IMR-90 (cell line): ENCODE measurements around the gene CEP57L1. TPM values are rescaled to one million over a fixed set of nuclear protein-coding genes. Genes with fewer than 3 reads are reported as not detected.

Experiments
- ATAC-seq: fragments of 200-7000 bp; cut with Tn5 transposase; 2 replicates; pipeline ENCODE4 v1.9.1; 2020; ENCODE audit warnings: low read depth, mild to moderate bottlenecking, moderate library complexity
- BruUV-seq: library from RNA; stranded (reverse); fragments of 400-500 nt; replicated peaks from 2 replicates; lab custom pipeline; 2021; lab: Mats Ljungman, UMichigan
- CTCF ChIA-PET: fragments of 300-600 bp; formaldehyde crosslinking; extraction: SDS; loops from one replicate; lab custom pipeline; 2021; ENCODE audit warnings: antibody characterized with exemption; lab: Yijun Ruan, JAX
- POLR2A ChIA-PET: fragments of 300-600 bp; sonication (Branson Sonifier 250); formaldehyde crosslinking; loops from one replicate; lab custom pipeline; 2022; ENCODE audit warnings: antibody characterized with exemption; ENCODE audit not compliant: unreplicated experiment; lab: Charles Lee
- DNase-seq: peaks from one replicate; pipeline ENCODE4 v3.0.0; 2013
- H2AFZ ChIP-seq: replicated peaks from 2 replicates; pipeline ENCODE3; 2013; ENCODE audit warnings: low read length, mild to moderate bottlenecking; ENCODE audit not compliant: poor library complexity
- H2AK5ac ChIP-seq: 2 replicates; pipeline ENCODE4 v1.6.1; 2013; ENCODE audit warnings: low read depth, low read length, inconsistent platforms
- H2AK9ac ChIP-seq: replicated peaks from 2 replicates; pipeline ENCODE3; 2013; ENCODE audit warnings: mild to moderate bottlenecking, low read depth, low read length, moderate library complexity; ENCODE audit not compliant: poor library complexity
- H2BK120ac ChIP-seq: 2 replicates; pipeline ENCODE4 v1.6.1; 2013; ENCODE audit warnings: low read depth, low read length, inconsistent platforms
- H2BK15ac ChIP-seq: 3 replicates; pipeline ENCODE4 v1.6.1; 2013; ENCODE audit warnings: low read depth, low read length, inconsistent platforms
- H2BK20ac ChIP-seq: 2 replicates; pipeline ENCODE4 v1.6.1; 2013; ENCODE audit warnings: low read depth, mild to moderate bottlenecking, inconsistent platforms, low read length, moderate library complexity
- H2BK5ac ChIP-seq: 2 replicates; pipeline ENCODE4 v1.6.1; 2013; ENCODE audit warnings: mild to moderate bottlenecking, low read depth, low read length, inconsistent platforms; ENCODE audit not compliant: poor library complexity, severe bottlenecking
- H3K14ac ChIP-seq: replicated peaks from 2 replicates; pipeline ENCODE4 v1.6.1; 2013; ENCODE audit warnings: low read depth, low read length, inconsistent platforms
- H3K18ac ChIP-seq: 2 replicates; pipeline ENCODE4 v1.6.1; 2013; ENCODE audit warnings: low read depth, low read length, control low read depth
- H3K23ac ChIP-seq: 2 replicates; pipeline ENCODE4 v1.6.1; 2013; ENCODE audit warnings: low read depth, low read length, inconsistent platforms
- H3K27ac ChIP-seq: 2 replicates; pipeline ENCODE4 v1.5.1; 2013; ENCODE audit warnings: mild to moderate bottlenecking, control low read depth, low read length; ENCODE audit not compliant: insufficient read depth
- H3K27me3 ChIP-seq: 2 replicates; pipeline ENCODE4 v1.6.1; 2013; ENCODE audit warnings: low read length; ENCODE audit not compliant: control insufficient read depth, insufficient read depth
- H3K36me3 ChIP-seq: 2 replicates; pipeline ENCODE4 v1.6.1; 2013; ENCODE audit warnings: low read length, mixed read lengths; ENCODE audit not compliant: control insufficient read depth, insufficient read depth
- H3K4ac ChIP-seq: 2 replicates; pipeline ENCODE4 v1.6.1; 2013; ENCODE audit warnings: low read depth, low read length, inconsistent platforms
- H3K4me1 ChIP-seq: 2 replicates; pipeline ENCODE4 v1.6.1; 2013; ENCODE audit warnings: low read length, mixed read lengths; ENCODE audit not compliant: control insufficient read depth, insufficient read depth
- H3K4me2 ChIP-seq: 2 replicates; pipeline ENCODE4 v1.6.1; 2013; ENCODE audit warnings: low read depth, mild to moderate bottlenecking, control low read depth, low read length, moderate library complexity
- H3K4me3 ChIP-seq: 2 replicates; pipeline ENCODE4 v1.5.1; 2013; ENCODE audit warnings: low read depth, mild to moderate bottlenecking, control low read depth, low read length, moderate library complexity; ENCODE audit not compliant: insufficient read depth
- H3K56ac ChIP-seq: 2 replicates; pipeline ENCODE4 v1.6.1; 2013; ENCODE audit warnings: low read length, inconsistent platforms; ENCODE audit not compliant: insufficient read depth; ENCODE audit errors: extremely low read depth
- H3K79me1 ChIP-seq, 2 experiments: 2 replicates each; pipeline ENCODE4 v1.6.1; 2013; ENCODE audit warnings: low read length in 2 of 2, inconsistent platforms in 1 of 2, low read depth in 1 of 2
- H3K9ac ChIP-seq: 2 replicates; pipeline ENCODE4 v1.6.1; 2013; ENCODE audit warnings: low read depth, low read length, control low read depth
- H3K9me1 ChIP-seq: 2 replicates; pipeline ENCODE4 v1.6.1; 2013; ENCODE audit warnings: low read length, inconsistent platforms; ENCODE audit not compliant: insufficient read depth
- H3K9me3 ChIP-seq: 2 replicates; pipeline ENCODE4 v1.6.1; 2013; ENCODE audit warnings: low read length; ENCODE audit not compliant: control insufficient read depth, insufficient read depth
- H4K20me1 ChIP-seq: 2 replicates; pipeline ENCODE4 v1.6.1; 2013; ENCODE audit warnings: low read length, inconsistent platforms; ENCODE audit not compliant: insufficient read depth
- H4K5ac ChIP-seq: 2 replicates; pipeline ENCODE4 v1.6.1; 2013; ENCODE audit warnings: mild to moderate bottlenecking, low read depth, low read length, control low read depth
- H4K8ac ChIP-seq, 2 experiments: 2 replicates each; pipeline ENCODE4 v1.6.1; 2013; ENCODE audit warnings: low read depth in 2 of 2, low read length in 2 of 2, control low read depth in 1 of 2, inconsistent platforms in 1 of 2
- H4K91ac ChIP-seq: 2 replicates; pipeline ENCODE4 v1.6.1; 2013; ENCODE audit warnings: low read depth, low read length, inconsistent platforms; ENCODE audit not compliant: insufficient read depth
- BHLHE40 ChIP-seq: fragments of 150-350 bp; IDR thresholded peaks from 2 replicates; pipeline ENCODE4 v1.6.1; 2016; ENCODE audit warnings: mild to moderate bottlenecking, low read depth, low read length
- CEBPB ChIP-seq: IDR thresholded peaks from 2 replicates; pipeline ENCODE4 v1.6.1; 2012; ENCODE audit warnings: low read depth, low read length, improper control_type of control experiment
- CHD1 ChIP-seq: IDR thresholded peaks from 2 replicates; pipeline ENCODE4 v1.6.1; 2012; ENCODE audit warnings: low read depth, low read length, improper control_type of control experiment
- ELK1 ChIP-seq: fragments of 150-350 bp; IDR thresholded peaks from 2 replicates; pipeline ENCODE4 v1.6.1; 2016; ENCODE audit warnings: low read depth, mild to moderate bottlenecking, low read length, moderate library complexity, borderline replicate concordance
- FOS ChIP-seq: fragments of 150-350 bp; IDR thresholded peaks from 2 replicates; pipeline ENCODE4 v1.6.1; 2016; ENCODE audit warnings: low read depth, low read length
- MAFK ChIP-seq: IDR thresholded peaks from 2 replicates; pipeline ENCODE4 v1.6.1; 2012; ENCODE audit warnings: low read depth, low read length, improper control_type of control experiment
- MAZ ChIP-seq: IDR thresholded peaks from 2 replicates; pipeline ENCODE4 v1.6.1; 2012; ENCODE audit warnings: low read depth, mild to moderate bottlenecking, low read length, improper control_type of control experiment, moderate library complexity, borderline replicate concordance
- MXI1 ChIP-seq: IDR thresholded peaks from 2 replicates; pipeline ENCODE4 v1.6.1; 2012; ENCODE audit warnings: low read depth, mild to moderate bottlenecking, low read length, moderate library complexity, borderline replicate concordance
- POLR2A ChIP-seq: IDR thresholded peaks from 2 replicates; pipeline ENCODE4 v1.6.1; 2012; ENCODE audit warnings: mild to moderate bottlenecking, low read depth, low read length
- RCOR1 ChIP-seq: IDR thresholded peaks from 2 replicates; pipeline ENCODE4 v1.6.1; 2012; ENCODE audit warnings: mild to moderate bottlenecking, low read length, improper control_type of control experiment; ENCODE audit not compliant: insufficient replicate concordance
- RFX5 ChIP-seq: IDR thresholded peaks from 2 replicates; pipeline ENCODE4 v1.8.0; 2012; ENCODE audit warnings: low read depth, mild to moderate bottlenecking, low read length, moderate library complexity
- SMC3 ChIP-seq: fragments of 150-350 bp; IDR thresholded peaks from 2 replicates; pipeline ENCODE4 v1.6.1; 2016; ENCODE audit warnings: low read depth, mild to moderate bottlenecking, antibody characterized with exemption, low read length, moderate library complexity
- USF2 ChIP-seq: fragments of 150-350 bp; IDR thresholded peaks from 2 replicates; pipeline ENCODE4 v1.6.1; 2017; ENCODE audit warnings: mild to moderate bottlenecking, antibody characterized with exemption, low read length, low read depth
- WGBS, 2 experiments: methylation state at CpG; one replicate each; pipeline versions ENCODE4 v1.1.5 to v1.1.7; 2013; ENCODE audit warnings: missing lambda C conversion rate in 2 of 2; ENCODE audit not compliant: insufficient read length in 1 of 2; ENCODE audit errors: extremely low coverage in 2 of 2; 5-methylcytosine and 5-hydroxymethylcytosine counted together
- dilution Hi-C: fragments of 300-500 bp; cut with HindIII; formaldehyde crosslinking; loops from one replicate; pipeline ENCODE4 v1.14.3; 2018; ENCODE audit warnings: low sequenced_read_pairs; ENCODE audit not compliant: unreplicated experiment
- in situ Hi-C: fragments of 300-500 bp; cut with MboI; formaldehyde crosslinking; loops from 3 replicates; pipeline ENCODE4 v1.14.3; 2019; ENCODE audit warnings: low sequenced_read_pairs, inconsistent platforms, mixed read lengths
- intact Hi-C: fragments of 100-400 bp; cut with micrococcal nuclease; formaldehyde crosslinking; loops from 2 replicates; pipeline ENCODE4 v1.10.0; 2022
- polyA plus RNA-seq, 3 experiments: library from polyadenylated mRNA; depleted of rRNA; stranded (reverse); fragments of >200 nt; gene quantifications; 2 replicates each; pipeline ENCODE4 v1.2.3, GENCODE V29; 2012; ENCODE audit warnings: low replicate concordance in 1 of 3
- total RNA-seq: library from RNA; depleted of rRNA; stranded (reverse); fragments of >200 nt; gene quantifications from 2 replicates; pipeline ENCODE4 v1.2.3, GENCODE V29; 2012

CEP57L1 gene
- total and polyA plus RNA-seq, 2 of the 4 experiments (the other 2 are of a cell fraction) = 10.3 to 21.9 TPM

DNA sequence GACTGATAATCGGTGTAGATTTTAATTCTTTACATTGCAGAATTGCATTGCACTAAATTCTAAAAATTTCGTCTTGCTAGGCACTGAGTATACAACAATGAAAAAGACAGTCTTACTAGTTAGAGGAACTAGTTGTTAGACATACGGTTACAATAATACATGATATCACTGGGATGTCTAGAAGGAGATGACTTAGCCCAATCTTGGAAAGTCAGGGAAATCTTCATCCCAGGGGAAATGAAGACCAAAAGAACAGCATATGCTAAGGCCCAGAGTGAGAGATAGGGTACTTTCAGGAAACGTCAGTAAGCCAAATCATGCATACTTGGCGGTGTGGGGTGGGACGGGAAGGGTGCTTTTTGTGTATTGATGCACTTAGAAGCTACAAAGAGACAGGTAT, 901 bp downstream of the CEP57L1 start:
- Histone ChIP-seq H3K4me3 (peak overlapping the region; percentile 76), H3K9me1 (peaks cover 4% of the 10 kb centered on the region; the same call in 1 of the 2 replicates), H4K91ac (no peak overlapping the region), H2BK5ac (no peak overlapping the region), H2AK9ac (no peak overlapping the region), H2BK15ac (no peak overlapping the region), H3K9me3 (no peaks in the 10 kb centered on the region), H4K5ac (no peak overlapping the region; the same call in 1 of the 2 replicates), H2AK5ac (peak overlapping the region; percentile 54), H3K9ac (peak overlapping the region; percentile 83; the same call in 1 of the 2 replicates), H3K18ac (no peak overlapping the region), H3K36me3 (no peaks in the 10 kb centered on the region), H4K8ac (no peak overlapping the region; a peak in 1 of 4 replicates), H3K4me2 (peak overlapping the region; percentile 72), H2BK120ac (no peak overlapping the region), H3K4ac (peak overlapping the region; percentile 52; the same call in 1 of the 2 replicates), H2AFZ (no peak overlapping the region), H3K27ac (no peak overlapping the region), H3K79me1 (peaks cover 30 to 58% of the 10 kb centered on the region in 2 experiments), H4K20me1 (peaks cover 7% of the 10 kb centered on the region; the same call in 1 of the 2 replicates), H3K27me3 (no peaks in the 10 kb centered on the region), H3K23ac (peak overlapping the region; percentile 67; the same call in 1 of the 2 replicates), H3K4me1 (peaks cover 3% of the 10 kb centered on the region; the same call in 1 of the 2 replicates), H3K56ac (peak overlapping the region; percentile 83; the same call in 1 of the 2 replicates), H3K14ac (peak overlapping the region; percentile 72; the same call in 1 of the 2 replicates), H2BK20ac (no peak overlapping the region)
- in situ Hi-C loops = no loop called here
- intact Hi-C loops = no loop called here
- no peak for ATAC-seq
- dilution Hi-C loops = no loop called here
- DNase-seq = no peak
- POLR2A ChIA-PET = no interaction called here
- no peak for TF ChIP-seq FOS
- TF ChIP-seq RFX5 = no peak
- no peak for TF ChIP-seq BHLHE40
- no peak for TF ChIP-seq ELK1
- no peak for TF ChIP-seq USF2
- no peak for TF ChIP-seq MAZ
- no peak for TF ChIP-seq CEBPB
- TF ChIP-seq SMC3 = no peak
- TF ChIP-seq MAFK = no peak
- no peak for TF ChIP-seq MXI1
- TF ChIP-seq RCOR1 = no peak
- TF ChIP-seq POLR2A = no peak
- no peak for TF ChIP-seq CHD1
- BruUV-seq = no TSS peak
- CTCF ChIA-PET = interaction anchor here (0.8 kb wide), 1 partner anchor 21 kb away, joined by 3 read pairs; no protein-coding TSS in a partner anchor
- WGBS, 2 experiments = 67% methylated on average over 2 of the region's 6 CpGs; no CpG with 5 or more reads in 1 of the 2 experiments
